Activated CD8-positive, alpha-beta memory T cell treated with anti-CD3 and anti-CD28 coated beads, Interleukin-2, amount 50 U/mL, for 4 hours (primary cell): ENCODE measurements around the gene WFS1.

Experiments
- DNase-seq: peaks from one replicate; pipeline ENCODE4 v3.0.0-alpha.2; 2020

WFS1 gene

DNA sequence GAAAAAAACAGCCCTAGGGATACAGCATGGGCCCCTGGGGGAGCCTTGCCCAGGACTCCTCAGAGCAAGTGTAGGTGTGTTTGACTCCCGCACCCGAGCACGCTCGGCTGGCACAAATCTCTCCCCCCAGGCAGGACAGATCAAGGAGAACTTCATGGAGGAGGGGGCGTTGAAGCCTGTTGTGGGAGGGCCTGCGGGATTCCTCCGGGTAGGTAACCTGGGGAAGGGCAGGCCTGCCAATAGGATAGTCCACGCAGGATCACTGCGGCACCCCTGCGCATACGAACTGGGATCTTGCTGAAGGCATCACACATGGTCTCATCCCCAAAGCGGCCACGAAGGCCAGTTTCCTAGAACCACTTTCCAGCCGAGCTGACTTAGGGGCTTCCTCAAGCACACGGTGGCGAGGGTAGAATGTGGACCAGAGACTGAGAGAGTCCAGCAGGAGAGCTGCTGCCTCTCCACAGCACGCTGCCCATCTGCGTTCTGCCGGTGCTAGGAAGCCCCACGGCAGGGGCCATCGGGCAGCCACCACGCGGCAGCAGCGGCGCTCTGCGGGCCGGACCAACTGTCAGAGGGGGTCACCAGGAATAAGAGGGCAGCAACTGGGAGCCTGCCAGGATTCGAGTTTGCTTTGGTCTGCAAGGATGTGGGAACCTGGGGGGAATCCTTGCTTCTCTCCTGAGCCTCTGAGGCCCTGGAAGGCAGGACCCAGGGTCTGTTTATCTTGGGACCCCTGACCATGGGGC, 56.8 kb downstream of the WFS1 start:
- DNase-seq: no peak

DNA sequence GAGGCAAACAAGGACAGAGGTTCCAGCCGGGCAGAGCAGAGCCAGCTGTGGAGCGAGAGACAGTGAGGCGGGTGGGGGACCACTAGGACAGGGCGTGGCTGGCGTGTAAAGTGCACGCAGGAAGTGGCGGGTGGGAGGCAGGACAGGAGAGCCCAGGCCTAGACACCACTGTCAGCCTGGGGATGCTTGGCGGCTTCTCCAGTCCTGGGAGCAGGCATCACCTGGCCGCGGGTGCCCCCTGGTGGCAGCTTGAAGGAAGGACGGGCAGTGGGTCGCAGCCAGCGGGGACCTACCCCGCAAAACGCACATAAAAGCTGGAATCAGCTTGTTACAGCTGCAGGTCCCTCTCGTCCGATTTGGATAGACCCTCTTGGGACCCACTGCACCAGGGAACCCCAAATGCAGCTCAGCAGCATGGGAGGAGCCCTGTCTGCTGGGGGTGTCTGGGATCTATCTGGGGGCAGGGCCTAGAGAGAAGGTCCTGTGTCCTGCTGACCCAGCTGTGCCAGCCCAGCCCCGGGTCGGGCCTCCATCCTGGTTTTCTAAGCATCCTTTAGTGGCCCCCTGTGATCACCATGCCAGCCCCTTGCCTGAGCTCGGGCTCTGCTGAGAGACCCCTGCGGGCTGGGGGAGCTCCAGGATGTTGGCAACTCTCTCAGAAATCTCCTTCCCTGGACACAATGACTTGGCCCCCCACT, 57.7 kb downstream of the WFS1 start:
- DNase-seq: peak; percentile 79

DNA sequence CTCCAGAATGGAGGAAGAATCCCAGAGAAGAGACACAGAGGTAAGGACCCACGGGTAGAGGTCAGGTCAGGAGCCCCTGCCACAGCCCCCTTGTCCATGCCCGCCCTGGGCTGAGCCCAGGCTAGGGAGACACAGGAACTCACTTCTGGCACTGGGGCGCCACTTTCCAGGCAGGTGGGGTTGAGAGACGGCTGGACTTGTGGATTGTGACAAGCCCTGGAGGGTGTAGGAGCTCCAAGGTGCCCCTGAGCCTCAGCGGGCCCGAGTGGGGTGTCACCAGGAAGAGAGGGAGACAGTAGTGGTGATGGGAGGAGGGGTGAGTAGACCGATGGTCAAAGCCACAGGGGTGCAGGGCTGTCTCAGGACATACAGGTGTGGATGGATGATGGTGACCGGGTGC, 58.9 kb downstream of the WFS1 start:
- no peak for DNase-seq

DNA sequence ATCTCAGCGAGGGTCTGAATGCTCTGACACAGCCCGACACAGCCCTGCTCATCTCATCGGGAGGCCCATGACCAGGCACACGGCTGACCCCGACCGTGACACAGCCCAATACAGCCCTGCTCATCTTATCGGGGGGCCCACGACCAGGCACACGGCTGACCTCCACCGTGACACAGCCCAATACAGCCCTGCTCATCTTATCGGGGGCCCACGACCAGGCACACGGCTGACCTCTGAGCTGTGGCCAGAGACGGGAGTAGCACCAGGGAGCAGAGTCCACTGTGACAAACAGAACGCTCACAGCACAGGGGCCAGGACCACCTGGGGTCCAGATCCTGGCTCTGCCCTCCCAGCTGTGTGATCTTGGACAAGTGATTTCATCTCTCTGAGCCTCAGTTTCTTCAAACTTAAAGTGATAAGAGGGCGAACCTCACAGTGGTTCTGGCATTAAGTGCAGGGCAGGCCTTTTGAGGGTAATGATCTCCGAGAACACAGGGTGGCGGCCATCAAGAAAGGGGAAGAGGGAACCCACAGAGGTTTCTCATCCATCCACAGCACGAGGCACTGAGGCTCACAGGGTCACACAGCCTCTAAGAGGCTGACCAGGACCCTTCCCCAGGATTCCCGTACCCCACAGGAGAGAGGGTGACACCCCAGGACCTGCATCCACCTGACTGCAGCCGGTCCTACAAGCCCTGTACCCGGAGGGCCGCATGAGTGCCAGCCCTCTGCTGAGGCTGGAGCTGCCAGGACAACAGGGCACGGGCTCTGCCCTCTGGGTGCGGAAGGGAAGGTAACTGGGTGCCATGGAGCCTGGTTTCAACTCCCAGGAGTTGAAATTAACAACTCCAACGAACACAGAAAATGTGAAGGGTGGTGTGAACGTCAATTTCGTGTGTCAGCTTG, 60.1 kb downstream of the WFS1 start:
- no peak for DNase-seq

DNA sequence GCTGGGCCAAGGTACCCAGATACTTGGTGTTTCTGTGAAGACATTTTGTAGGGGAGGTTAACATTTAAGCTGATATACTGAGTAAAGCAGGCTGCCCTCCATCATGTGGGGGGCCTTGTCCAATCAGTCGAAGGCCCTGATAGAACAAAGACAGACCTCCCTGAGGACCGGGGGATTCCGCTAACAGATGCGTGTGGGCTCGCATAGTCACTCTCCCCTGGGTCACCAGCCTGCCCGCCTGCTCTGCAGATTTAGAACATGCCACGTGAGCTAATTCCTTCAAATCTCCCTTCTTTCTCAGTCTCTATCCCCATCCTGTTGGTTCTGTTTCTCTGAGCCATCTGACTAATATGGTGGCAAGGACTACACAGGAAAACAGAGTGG, 60.7 kb downstream of the WFS1 start:
- no peak for DNase-seq

DNA sequence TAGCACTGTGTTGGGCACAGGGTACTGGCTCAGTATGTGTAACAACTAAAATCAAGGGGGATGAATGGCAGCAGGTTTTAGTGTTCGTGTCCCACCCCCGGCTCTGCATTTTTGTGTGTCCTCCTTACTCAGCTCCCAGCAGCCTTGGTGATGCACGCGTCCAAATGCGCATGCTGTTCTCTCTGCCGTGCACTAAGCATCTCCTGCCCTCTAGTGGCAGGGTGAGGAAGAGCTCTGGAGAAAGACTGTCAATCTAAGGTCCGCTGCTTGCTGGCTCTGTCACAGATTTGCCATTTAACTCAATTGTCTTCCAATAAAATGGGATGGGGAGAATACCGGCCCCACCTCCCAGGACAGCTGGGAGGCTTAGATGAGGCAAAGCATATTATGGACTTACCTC, 61.4 kb downstream of the WFS1 start:
- DNase-seq: no peak

DNA sequence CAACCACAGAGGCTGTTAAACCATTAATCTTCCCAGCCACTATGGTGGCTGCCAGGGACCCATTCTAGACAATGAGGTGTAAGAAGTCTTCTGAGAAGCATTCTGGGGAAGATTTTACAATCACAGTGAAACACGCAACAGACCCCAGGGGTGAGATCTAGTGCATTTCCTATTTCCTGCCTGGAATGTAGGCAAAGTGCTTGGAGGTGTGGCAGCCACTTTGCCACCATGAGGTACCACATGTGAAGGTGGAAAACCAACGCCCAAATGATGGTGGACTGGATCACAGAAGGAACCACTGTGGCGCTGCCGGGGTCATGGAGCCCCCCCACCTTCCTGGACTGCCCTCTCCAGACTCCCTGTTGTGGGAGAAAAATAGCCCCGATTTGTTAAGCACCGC, 61.8 kb downstream of the WFS1 start:
- DNase-seq: no peak

DNA sequence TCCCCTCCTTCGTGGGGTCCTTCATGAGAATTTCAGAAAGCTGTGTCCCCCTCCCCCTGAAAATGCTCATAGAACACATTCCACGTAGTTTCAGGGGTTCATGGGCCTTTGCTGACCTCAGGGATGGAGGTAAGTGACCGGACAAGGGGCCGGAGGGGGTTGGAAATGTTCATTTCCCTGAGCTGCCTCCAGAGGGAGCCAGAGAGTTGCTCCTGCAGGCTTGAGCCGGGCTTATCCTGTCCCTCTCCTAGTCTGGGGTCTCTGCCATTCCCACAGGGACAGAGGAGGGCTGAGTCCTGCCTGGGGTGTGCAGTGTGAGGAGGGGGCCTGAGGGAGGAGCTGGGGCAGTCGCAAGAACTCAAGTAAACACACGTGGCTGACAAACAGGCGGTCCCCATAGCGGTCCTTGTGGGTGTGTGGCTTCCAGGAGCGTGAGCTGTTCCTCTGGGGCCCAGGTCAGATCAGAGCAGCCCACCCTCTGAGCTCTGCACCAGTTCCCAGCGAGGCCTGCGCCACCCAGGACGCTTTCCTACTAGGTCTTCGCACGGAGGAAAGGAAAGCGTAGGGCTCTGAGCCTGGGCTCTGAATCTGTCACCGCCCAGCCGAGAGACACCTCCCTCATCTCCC, 62.5 kb downstream of the WFS1 start:
- no peak for DNase-seq

DNA sequence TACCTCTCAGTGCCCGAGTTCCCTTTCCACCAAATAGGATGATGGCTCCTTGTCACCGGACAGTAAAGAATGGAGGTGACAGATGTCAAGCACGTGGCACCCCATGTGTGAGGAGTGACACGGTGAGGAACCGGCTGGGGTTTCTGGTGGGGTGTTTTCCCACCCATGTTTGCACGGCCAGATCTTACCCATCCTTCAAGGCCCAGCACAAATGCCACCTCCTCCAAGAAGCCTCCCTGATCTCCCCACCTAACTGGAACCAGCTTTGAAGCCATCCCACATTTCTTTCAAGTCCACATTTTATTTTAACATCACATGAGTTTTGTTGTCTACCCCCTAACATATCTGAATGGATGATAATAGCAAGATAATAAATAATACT, 63.0 kb downstream of the WFS1 start:
- no peak for DNase-seq

DNA sequence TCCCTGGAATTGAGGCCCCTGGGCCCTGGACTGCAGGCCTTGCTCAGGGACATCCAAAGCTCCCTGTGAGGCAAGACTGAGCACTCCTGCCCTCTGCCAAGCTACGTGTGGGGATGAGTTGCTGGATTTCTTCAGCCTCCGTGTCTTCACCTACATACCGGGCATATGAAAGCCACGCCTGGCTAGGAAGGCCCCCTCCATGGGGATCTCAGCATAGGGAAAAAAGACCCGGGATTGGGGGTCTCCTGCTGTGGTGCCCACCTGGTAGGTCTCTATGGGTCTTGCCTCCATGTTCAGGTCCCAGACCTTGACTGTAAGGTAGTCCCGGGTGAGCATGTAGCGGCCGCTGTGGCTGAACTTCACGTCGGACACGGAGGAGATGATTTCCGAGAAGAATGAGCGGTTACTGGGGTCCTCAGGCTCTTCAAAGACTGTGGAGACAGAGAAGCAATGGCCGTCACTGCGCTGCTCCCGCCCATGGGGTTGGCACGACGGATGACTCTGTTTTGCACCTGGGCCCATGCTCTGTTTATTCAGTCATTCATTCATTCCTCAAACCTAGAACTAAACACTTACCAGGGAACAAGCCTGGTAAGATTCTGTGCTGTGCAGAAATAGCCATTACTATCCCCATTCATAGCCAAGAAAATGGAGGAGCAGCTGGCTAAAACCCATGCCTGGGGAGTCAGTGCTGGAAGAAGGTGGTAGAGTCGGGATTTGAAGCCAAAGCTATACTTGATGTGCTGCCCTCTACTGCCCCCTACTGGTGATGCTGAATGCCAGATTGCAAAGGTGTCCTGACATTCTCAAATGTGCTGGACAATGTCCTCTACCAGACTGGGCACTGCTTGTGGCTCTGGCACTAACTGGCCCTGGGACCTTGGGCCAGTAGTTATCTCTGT, 63.9 kb downstream of the WFS1 start:
- no peak for DNase-seq

DNA sequence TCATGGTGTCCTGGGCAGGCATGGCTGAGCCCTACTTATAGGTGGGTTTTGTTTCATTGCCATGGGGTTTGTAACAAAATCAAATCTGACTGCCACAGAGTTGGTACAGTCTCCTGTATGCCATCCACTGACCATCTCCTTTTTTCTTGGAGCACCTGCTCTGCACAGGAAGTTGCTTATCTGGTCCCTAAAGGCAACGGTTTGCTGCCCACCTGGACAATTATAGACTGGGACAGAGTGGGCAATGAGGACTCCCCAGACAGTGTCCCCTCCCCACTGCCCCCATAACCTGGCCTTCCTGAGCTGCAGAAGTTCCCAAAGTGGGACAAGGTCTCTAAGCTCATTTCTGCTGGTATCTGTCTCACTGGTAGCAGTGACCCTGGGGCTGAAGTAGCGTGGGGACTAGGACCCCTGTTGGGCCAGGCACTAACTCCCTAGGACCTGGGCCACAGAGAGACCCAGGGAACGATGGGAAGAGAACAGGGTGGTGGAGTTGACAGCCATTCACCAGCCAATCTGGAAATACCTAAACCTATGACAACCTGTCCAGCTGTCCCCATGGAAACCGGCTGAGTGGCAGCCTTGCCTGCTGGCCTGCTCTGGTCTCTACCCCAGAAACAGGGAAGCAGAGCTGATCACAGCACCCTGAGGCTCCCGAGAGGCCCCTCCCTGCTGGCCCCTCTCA, 64.7 kb downstream of the WFS1 start:
- no peak for DNase-seq

DNA sequence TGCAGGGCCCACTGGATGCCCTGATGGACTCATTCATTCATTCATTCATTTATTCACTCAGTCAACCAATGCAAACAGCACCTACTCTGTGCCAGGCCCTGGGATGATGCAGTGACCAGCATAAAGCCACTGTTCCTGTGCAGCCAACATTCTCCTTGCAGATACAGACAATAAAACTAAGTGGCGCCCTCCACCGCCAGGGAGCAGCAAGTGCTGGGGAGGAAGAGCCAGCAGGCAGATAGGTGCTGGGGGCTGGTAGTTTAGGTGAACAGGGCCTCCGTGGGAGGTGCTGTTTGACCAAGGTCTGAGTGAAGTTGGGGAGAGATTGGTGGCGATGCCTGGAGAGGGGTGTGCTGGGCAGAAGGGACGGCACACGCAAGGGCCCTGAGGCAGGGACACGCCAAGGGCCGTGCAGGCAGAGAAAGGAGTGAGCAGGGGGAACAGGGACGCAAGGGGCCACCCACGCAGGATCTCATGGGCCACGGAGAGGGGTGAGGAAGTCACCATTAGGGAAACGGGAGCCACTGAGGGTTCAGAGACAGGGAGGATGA, 65.5 kb downstream of the WFS1 start:
- DNase-seq: no peak

DNA sequence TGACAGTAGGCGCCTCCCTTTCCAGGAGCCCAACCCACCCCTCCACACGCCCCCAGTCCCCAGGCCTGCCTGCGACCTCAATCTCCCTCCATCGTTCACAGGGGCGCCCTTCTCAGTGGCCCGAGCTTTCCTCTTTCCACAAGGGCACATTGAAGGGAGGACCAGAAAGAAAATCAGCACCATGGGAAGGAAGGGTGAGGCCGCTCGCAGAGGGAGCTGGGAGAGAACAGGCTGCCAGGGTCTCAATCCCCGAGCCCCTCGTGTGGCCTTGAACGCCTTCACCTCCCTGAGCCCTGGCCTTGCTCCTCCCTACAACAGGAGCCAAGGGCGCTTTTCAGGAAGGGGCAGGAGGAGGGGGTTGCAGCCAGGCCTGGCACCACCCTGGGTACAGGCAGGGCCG, 66.5 kb downstream of the WFS1 start:
- DNase-seq: no peak

DNA sequence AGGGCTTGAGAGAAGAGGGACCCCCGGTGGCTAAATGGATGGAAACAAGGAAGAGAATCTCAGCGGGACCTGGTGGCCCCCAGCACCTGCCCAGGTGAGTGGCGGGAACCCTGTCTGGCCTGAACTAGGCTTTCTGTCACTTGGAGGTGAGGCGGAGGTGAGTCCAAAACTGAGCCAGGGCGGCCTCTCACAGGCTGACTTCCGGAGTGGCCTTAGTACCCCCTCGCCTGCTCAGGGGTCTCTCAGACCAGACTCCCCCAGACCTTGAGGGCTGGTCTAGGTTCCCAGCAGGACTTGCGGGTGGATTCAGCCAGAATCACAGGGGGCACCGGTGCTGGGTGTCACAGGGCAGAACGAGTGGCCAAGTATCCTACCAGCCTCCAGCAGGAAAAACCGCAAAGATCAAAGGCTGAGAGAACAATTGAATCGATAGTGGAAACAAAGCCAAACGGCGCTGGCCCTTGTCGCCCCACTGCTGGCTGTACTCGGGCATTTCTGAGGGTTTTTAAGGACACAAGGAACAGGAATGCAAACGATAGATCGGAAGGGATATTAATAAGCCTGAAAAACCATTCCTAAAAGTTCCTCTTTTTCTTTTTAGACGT, 67.8 kb downstream of the WFS1 start:
- no peak for DNase-seq

DNA sequence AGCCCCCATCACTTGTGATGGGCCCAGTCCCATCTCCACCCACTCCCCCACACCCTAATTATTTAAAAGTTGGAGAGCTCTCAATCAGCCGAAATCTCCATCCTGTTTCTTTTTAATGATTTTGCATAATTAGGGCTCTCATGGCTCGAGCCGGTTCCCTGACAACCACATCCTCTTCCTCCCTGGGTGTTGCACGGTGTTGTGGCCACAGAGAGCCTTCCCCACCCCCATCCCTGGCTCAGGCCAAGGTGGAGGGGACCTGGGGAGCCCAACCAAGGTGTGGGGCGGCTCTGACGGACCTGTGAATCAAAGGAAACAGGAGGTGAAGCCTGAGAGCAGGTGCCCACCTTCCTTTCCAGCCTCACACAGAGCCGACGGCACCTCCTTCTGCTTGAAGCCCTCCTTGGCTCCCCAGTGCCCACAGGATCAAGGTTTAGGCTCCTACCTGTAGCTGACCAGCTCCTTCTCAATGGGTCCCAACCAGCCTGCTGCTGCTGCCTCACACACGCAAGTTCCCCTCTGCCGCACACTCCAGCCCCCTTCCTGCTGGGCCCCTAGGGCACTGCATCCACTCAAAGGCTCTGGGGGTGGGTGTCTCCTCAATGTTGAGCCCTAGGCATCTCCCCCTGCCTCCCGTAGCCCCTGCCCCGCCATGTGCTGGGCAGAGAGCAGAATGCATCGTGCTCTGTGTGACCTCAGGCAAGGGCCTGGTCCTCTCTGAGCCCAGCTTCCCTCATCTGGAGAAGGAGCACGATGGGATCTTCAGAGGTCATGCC, 68.7 kb downstream of the WFS1 start:
- no peak for DNase-seq

DNA sequence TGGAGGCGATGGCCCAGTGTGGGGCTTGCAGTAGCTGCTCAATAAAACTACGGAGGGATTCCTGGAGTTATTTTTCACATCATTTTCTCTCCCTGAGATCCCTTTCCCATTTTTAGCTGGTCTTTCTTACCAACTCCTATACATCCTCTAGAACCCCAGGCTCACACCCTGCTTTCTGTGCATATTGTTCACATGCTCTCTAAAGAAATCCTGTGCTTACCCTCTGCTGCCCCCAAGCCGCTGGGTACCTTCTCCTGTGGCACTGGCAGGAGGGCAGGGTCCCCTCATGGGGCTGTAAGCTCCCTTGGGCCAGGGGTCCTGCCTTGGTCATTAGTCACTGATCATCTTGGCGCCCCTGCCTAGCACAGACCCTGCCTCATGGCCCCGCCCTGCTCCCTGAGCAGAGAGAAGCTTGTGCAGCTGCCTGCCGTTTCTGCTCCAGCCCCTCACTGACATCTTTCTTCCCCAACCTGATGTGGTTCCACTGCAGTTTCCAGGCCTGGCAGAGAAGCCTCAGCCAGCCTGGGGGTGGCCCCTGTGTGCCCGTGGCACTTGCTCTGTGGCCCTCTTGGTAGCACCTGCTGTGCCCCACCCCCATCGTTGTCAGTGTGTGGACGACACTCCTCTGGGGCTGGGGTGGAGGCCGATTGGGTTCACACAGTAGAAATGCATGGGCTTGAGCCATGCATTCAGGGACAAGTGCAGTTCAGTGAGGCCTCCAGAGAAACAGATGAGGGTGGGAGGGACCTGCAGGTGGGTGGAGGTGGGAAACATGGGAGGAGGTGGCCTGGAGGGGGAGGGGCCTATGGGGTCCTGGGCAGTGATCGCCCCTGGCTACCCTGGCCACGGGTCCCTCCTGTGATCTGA, 69.5 kb downstream of the WFS1 start:
- DNase-seq: no peak

DNA sequence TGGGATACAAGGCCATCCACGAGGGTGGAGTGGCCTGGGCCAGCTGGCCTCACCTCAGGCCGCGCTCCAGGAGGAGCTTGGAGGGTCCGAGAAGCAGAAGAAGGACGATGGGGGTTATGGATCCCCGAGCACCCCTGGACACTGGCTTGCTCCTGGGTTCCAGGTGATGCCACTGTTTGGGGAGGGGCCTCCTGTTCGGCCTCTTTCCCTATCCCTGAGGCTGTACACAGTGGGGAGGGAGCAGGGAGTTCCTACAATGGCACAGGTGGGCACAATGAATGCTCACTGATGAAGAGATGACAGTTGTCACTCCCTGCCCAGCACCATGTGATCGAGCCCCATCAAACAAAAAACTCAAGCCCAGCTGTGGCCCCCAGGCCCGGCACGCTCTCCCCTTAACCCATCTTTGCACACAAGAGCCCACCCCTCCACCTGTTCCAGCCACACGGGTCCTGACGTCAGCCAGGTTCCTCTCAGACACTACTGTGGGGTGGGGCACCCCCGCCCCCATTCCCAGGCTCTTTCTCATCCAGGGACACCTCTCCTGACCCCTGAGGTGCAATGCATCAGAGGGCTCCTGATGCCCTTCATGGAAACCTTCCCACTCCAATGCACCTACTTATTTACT, 70.3 kb downstream of the WFS1 start:
- DNase-seq: no peak

DNA sequence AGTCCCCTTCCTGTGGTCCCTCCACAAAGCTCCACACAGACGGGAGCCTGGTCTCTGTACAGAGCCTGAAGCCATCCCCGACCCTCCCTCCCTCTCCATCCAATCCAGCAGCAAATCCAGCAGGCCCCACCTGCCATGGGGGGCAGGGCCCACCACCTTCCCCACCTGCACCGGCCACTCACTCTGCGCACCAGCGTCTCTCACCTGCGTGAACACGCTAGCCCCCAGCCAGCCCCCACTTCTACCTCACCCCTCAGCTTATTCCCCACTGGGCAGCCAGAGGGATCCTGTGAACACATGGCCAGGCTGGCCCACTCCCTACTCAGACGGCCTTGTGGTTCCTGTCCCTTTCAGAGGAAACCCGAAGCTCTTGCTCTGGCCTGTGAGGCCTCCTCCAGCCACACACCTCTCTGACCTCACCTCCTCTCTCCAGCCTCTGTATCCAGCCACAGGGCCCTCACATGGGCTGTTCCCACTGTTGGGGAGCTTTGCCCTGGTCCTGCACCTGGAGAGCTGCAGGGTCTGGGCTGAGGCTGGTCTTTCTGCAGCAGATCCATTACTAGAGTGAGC, 70.9 kb downstream of the WFS1 start:
- DNase-seq: no peak
